Lung microvascular endothelial cell (primary cell): ENCODE data around the gene LAP3. TPM values are rescaled to one million over a fixed set of nuclear protein-coding genes. Genes with fewer than 3 reads are reported as not detected.
"Not testable (repeated sequence)": the region's sequence is repeated elsewhere in the genome, so short reads cannot be mapped to it uniquely, and the experiment has no call there.

Experiments used
- DNase-seq, 2 donors: peaks; one replicate each; pipeline versions ENCODE4 v3.0.0 to v3.0.0-alpha.2; 2010; ENCODE audit warnings: low read depth in 2 of 2
- total RNA-seq: library from RNA; depleted of rRNA; stranded (reverse); fragments of >200 nt; gene quantifications from 2 replicates; pipeline ENCODE4 v1.2.1, GENCODE V29; 2014

The LAP3 gene
- total RNA-seq, 1 donor from 2014 or later: 174 TPM

GRCh38 chr4:17561195-17561909 lies 15.6 kb upstream of the LAP3 start:
- peak; percentile 10 to 41 for DNase-seq

DNA sequence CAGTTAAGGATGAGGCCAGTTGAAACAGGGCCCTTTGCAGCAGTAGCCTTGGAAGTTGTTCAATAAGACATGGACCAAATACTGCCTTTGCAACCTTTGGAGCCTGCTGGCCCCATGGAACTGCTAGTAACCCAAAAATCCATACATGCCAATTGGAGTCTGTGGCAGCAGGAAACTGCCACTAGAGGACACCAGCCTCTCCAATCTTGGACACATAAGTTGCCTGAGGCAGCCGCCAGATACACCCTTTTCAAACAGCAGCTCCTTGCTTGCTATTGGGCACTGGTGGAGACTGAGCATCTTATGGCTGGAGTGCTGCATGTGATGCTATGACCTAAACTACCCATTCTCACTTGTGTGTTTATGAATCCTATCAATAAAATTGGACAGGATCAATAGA lies 14.8 kb upstream of the LAP3 start:
- DNase-seq: peak in 1 of 2 donors; percentile 11

- no peak for DNase-seq
Observed at GRCh38 chr4:17565846-17566245, 11.2 kb upstream of the LAP3 start.

- no peak for DNase-seq
Observed at GRCh38 chr4:17567271-17567670, 9.7 kb upstream of the LAP3 start.

GRCh38 chr4:17574206-17574605 lies 2.8 kb upstream of the LAP3 start:
- no peak for DNase-seq

- DNase-seq: not testable (repeated sequence)
Observed at GRCh38 chr4:17575177-17575576, 1.8 kb upstream of the LAP3 start.

GRCh38 chr4:17577665-17578481 lies 875 bp downstream of the LAP3 start:
- peak; percentile 5 to 40 for DNase-seq

DNA sequence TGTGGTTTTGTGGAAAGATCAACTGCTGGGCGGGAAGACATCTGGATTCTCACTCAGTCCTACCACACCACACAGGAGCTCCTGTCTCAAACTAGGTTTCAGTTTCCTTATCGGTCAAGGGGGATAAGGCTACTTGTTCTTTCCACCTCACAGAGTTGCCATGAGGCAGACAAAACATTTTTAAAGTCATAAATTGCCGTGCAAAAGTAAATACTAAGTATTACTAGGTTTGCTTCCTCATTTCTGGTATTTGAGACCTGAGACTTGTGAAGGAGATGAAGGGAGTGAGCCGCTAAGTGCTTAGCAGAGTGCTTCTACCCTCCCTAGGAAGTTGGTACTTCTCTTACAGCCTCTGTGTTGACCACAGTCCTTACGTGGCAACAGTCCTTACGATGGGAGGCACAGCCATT lies 1.5 kb downstream of the LAP3 start:
- DNase-seq: peak in 1 of 2 donors; percentile 46

- DNase-seq: peak; percentile 70 to 84
Observed at GRCh38 chr4:17580969-17581368, 4.0 kb downstream of the LAP3 start.

DNA sequence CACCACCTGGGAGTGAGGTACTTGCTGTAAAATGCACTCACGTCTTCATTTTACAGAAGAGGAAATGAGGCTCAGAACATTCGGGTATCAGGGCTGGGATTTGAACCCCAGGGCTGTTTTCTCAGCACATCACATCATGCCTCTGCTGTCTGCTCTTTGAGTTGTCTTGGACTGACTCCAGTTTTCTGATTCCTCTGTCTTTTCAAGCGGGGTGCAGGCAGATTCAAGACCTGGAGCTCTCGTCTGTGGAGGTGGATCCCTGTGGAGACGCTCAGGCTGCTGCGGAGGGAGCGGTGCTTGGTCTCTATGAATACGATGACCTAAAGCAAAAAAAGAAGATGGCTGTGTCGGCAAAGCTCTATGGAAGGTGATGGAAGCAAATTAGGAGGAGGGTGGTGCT lies 6.3 kb downstream of the LAP3 start:
- no peak for DNase-seq

- DNase-seq: no peak
Observed at GRCh38 chr4:17583941-17584340, 6.9 kb downstream of the LAP3 start.

- no peak for DNase-seq
Observed at GRCh38 chr4:17584521-17585213, 7.7 kb downstream of the LAP3 start.

GRCh38 chr4:17587094-17587822 lies 10.3 kb downstream of the LAP3 start:
- DNase-seq: no peak

- DNase-seq: no peak
Observed at GRCh38 chr4:17589355-17589754, 12.4 kb downstream of the LAP3 start.

- no peak for DNase-seq
Observed at GRCh38 chr4:17595471-17596005, 18.5 kb downstream of the LAP3 start.

DNA sequence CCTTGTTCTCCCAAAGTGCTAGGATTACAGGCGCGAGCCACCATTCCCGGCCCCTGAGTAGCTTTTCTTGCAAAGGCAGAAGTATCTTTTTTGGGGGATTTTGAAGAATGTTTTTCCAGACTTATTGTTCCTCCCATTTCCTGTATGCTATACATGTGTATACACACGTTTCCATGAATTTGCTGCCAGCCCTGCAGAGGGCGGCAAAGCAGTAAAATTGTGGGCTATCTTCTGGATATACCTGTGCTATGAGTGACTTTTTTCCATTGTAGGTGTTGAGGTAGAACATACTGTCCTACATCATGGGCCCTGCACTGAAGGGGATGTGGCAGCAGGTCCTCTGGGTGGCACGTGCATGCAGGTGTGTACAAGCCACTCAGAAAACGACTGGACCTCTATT lies 20.5 kb downstream of the LAP3 start:
- DNase-seq: peak; percentile 29 to 72

- DNase-seq: no peak
Observed at GRCh38 chr4:17599826-17600225, 22.8 kb downstream of the LAP3 start.

GRCh38 chr4:17605236-17605635 lies 28.2 kb downstream of the LAP3 start:
- no peak for DNase-seq

DNA sequence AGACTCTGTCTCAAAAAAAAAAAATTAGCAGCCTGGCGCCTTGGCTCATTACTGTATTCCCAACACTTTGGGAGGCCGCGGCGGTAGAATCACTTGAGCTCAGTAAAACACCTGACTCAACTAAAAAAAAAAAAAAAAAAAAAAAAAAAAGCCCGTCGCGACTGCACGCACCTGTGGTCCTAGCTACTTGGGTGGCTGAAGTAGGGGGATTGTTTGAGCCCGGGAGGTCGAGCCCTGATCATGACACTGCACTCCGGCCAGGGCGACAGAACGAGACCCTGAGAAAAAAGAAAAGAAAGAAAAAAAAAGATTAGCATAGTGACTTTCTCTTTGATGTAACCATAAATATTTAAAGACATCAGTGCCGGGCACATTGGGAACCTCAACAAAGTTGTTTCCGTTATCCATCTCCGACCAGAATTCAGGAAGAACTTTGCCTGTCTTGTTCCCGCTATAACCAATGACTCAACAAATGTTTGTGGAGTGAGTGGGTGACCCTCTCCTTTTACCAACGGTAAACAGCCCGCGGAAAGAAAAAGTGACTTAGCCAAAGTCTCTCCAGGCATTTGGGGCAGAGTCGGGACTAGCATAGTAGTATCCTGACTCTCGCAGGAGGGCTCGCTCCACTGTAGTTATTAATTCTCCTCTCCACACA lies 36.9 kb downstream of the LAP3 start:
- DNase-seq: peak; percentile 7 to 61

- DNase-seq: peak; percentile 95 to 96
Observed at GRCh38 chr4:17614416-17615299, 37.7 kb downstream of the LAP3 start, which contains the start of gene MED28. Gene MED28 (plus strand): TSS chr4:17614641. CDS start chr4:17614655, 14 bp downstream.
